Esophagus muscularis mucosa (tissue), 4 donors: ENCODE data around the gene REEP6.

Source experiments
- EP300 ChIP-seq: sonication (generic); formaldehyde crosslinking; IDR thresholded peaks from one replicate; pipeline ENCODE4 v1.6.1; 2017; ENCODE audit warnings: antibody characterized with exemption
- POLR2A ChIP-seq: fragments of 450-650 bp; IDR thresholded peaks from one replicate; pipeline ENCODE4 v1.6.1; 2017; ENCODE audit warnings: antibody characterized with exemption, moderate library complexity, mild to moderate bottlenecking, low read depth
- POLR2AphosphoS5 ChIP-seq, 2 donors: sonication (generic); formaldehyde crosslinking; IDR thresholded peaks; one replicate each; pipeline ENCODE4 v1.6.1; 2017; ENCODE audit warnings: antibody characterized with exemption in 2 of 2
- TF ChIP-seq, protein P1 (sequence below), 3 experiments: fragments of 200-600 bp in 2 of 3; fragments of 450-650 bp in 1 of 3; sonication (generic) in 2 of 3; IDR thresholded peaks; one replicate each; pipeline ENCODE4 v1.5.1; 2017 to 2019; ENCODE audit warnings: antibody characterized with exemption in 3 of 3, mild to moderate bottlenecking in 2 of 3, moderate library complexity in 1 of 3

DNA sequence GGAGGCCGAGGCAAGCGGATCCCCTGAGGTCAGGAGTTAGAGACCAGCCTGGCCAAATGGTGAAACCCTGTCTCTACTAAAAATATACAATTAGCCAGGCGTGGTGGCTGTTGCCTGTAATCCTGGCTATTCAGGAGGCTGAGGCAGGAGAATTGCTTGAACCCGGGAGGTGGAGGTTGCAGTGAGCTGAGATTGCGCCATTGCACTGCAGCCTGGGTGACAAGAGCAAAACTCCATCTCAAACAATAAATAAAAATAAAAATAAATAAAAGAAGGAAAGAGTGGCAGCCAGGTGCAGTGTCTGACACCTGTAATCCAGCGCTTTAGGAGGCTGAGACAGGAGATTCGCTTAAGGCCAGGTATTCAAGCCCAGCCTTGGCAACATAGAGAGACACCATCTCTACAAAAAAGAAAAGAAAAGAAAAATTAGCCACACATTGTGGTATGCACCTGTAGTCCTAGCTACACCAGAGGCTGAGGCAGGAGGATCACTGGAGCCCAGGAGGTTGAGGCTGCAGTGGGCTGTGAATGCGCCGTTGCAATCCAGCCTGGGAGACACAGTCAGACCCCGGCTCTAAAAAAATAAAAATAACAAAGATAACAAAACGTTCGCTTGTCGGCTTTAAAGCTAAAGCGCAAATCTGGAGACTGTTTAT is 11.6 kb downstream of the REEP6 start:
- TF ChIP-seq, protein P1, sequence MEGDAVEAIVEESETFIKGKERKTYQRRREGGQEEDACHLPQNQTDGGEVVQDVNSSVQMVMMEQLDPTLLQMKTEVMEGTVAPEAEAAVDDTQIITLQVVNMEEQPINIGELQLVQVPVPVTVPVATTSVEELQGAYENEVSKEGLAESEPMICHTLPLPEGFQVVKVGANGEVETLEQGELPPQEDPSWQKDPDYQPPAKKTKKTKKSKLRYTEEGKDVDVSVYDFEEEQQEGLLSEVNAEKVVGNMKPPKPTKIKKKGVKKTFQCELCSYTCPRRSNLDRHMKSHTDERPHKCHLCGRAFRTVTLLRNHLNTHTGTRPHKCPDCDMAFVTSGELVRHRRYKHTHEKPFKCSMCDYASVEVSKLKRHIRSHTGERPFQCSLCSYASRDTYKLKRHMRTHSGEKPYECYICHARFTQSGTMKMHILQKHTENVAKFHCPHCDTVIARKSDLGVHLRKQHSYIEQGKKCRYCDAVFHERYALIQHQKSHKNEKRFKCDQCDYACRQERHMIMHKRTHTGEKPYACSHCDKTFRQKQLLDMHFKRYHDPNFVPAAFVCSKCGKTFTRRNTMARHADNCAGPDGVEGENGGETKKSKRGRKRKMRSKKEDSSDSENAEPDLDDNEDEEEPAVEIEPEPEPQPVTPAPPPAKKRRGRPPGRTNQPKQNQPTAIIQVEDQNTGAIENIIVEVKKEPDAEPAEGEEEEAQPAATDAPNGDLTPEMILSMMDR (IDR thresholded peaks at IDR 0.05): no peak
- TF ChIP-seq POLR2A (no peak), POLR2AphosphoS5 (IDR thresholded peaks at IDR 0.05) (no peak), EP300 (no peak)
